ENCODE measurements around the gene MTSS2. TPM values are rescaled to one million over a fixed set of nuclear protein-coding genes. Genes with fewer than 3 reads are reported as not detected.

MTSS2 gene
- total RNA-seq, 2 donors from 2014 or later = 5.5 to 8.5 TPM

GRCh38 chr16:70723740-70724145, 37.9 kb upstream of the MTSS2 start:
- H3K36me3 Mint-ChIP-seq (ENCODE audit: insufficient read depth in 2 of 2) = no peaks in the 10 kb centered on the region
- H3K9me3 Mint-ChIP-seq = no peaks in the 10 kb centered on the region
- H3K27me3 Mint-ChIP-seq (ENCODE audit: low read depth) = no peaks in the 10 kb centered on the region
- DNase-seq (no peak), ATAC-seq (replicated peaks in 1 of 2) (no peak)
- H3K27ac Mint-ChIP-seq = no peak overlapping the region
- H3K4me3 Mint-ChIP-seq = no peak overlapping the region
- H3K4me1 Mint-ChIP-seq (ENCODE audit: low read depth) = peaks cover 15% of the 10 kb centered on the region

GRCh38 chr16:70721202-70721963, 35.5 kb upstream of the MTSS2 start:
- Mint-ChIP-seq H3K27me3 (ENCODE audit: low read depth) (no peaks in the 10 kb centered on the region), H3K9me3 (no peaks in the 10 kb centered on the region), H3K4me3 (no peak overlapping the region), H3K4me1 (ENCODE audit: low read depth) (peaks cover 22% of the 10 kb centered on the region), H3K27ac (no peak overlapping the region), H3K36me3 (ENCODE audit: insufficient read depth in 2 of 2) (no peaks in the 10 kb centered on the region)
- DNase-seq (no peak), ATAC-seq (replicated peaks in 1 of 2) (no peak)

GRCh38 chr16:70720425-70721201, 34.8 kb upstream of the MTSS2 start:
- Mint-ChIP-seq H3K4me1 (ENCODE audit: low read depth) (peaks cover 22% of the 10 kb centered on the region), H3K27ac (no peak overlapping the region)

GRCh38 chr16:70717065-70717464, 31.2 kb upstream of the MTSS2 start:
- Mint-ChIP-seq H3K9me3 (no peaks in the 10 kb centered on the region), H3K4me3 (no peak overlapping the region), H3K27me3 (ENCODE audit: low read depth) (no peaks in the 10 kb centered on the region), H3K27ac (no peak overlapping the region), H3K4me1 (ENCODE audit: low read depth) (peaks cover 22% of the 10 kb centered on the region), H3K36me3 (ENCODE audit: insufficient read depth in 2 of 2) (peaks cover 0 to 2% of the 10 kb centered on the region in 2 donors)
- no peak for DNase-seq
- no peak for ATAC-seq (replicated peaks in 1 of 2)

More at GRCh38 chr16:70720425-70721201, 34.8 kb upstream of the MTSS2 start:
- no peak for DNase-seq
- peak; percentile 51 to 62 for ATAC-seq (replicated peaks in 1 of 2)
- H3K27me3 Mint-ChIP-seq (ENCODE audit: low read depth) = no peaks in the 10 kb centered on the region
- no peaks in the 10 kb centered on the region for H3K9me3 Mint-ChIP-seq
- no peaks in the 10 kb centered on the region for H3K36me3 Mint-ChIP-seq (ENCODE audit: insufficient read depth in 2 of 2)
- H3K4me3 Mint-ChIP-seq = peak overlapping the region in 1 of 2 donors; percentile 4

DNA sequence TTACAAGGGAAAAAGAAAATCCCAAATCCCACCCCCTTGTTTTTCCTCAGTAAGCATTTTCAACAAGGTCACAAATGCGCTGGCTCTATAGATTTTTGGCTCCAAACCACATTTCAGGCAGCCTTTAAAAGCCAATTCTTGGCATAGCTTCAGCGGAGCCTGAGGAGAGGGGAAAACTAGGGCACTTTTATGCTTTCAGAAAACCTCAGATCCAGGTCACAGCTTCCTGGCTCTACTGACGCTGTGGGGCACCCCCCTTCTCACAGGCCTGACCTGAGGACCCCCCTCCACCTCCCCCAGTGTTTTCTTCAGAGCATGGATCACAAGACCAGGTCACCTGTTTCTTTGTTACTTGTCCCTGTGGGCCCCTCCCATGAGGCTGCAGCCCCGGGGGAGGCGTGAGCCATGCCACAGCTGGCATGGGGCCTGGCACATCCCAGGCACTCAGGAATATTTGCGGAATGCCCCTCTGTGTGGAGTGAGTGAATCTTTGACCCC, 30.1 kb upstream of the MTSS2 start:
- no peak overlapping the region for H3K27ac Mint-ChIP-seq
- H3K36me3 Mint-ChIP-seq (ENCODE audit: insufficient read depth in 2 of 2) = peaks cover 2% of the 10 kb centered on the region in 2 donors
- ATAC-seq (replicated peaks in 1 of 2) = no peak
- H3K27me3 Mint-ChIP-seq (ENCODE audit: low read depth) = no peaks in the 10 kb centered on the region
- H3K4me1 Mint-ChIP-seq (ENCODE audit: low read depth) = peaks cover 16% of the 10 kb centered on the region
- DNase-seq = no peak
- no peak overlapping the region for H3K4me3 Mint-ChIP-seq
- H3K9me3 Mint-ChIP-seq = no peaks in the 10 kb centered on the region

DNA sequence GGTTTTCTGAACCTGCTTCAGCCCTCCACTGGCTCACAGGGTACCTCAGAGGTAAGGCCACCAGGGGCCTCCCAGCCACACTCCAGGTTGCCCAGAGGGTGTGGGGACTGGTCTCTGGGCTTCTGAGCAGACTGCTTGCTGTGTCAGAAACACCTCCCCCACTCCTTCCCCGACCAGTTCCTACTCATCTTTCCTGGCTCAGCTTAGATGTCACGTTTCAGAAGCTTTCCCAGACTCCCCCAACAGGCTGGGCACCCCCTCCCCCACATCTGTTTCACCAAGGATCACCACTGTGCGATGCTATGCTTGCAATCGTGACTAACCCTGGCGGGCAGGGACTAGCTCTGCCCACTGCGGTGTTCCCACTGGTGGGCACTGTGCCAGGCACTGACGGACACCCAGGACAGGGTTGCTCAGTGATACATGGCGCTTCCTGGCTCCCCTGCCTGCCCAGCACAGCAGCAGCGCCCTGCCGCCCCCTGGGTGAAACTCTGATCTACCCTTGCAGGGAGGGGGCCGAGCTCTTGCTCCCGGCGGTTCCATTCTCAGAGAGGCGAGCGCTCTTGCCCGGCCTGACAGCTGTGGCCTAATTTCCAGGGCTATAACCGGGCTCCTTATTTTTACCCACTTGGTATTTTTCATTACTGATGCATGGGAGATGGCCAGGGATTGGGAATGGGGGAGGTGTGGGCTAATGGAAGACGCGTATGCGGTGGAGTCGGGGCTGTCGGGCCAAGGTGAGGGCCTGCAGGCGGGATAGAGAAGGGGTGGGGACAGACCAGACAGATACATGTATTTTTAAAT, 29.4 kb upstream of the MTSS2 start:
- H3K27ac Mint-ChIP-seq = no peak overlapping the region
- peaks cover 9% of the 10 kb centered on the region for H3K4me1 Mint-ChIP-seq (ENCODE audit: low read depth)
- no peak overlapping the region for H3K4me3 Mint-ChIP-seq
- H3K9me3 Mint-ChIP-seq = no peaks in the 10 kb centered on the region
- ATAC-seq (replicated peaks in 1 of 2) = no peak
- DNase-seq = no peak
- no peaks in the 10 kb centered on the region for H3K27me3 Mint-ChIP-seq (ENCODE audit: low read depth)
- H3K36me3 Mint-ChIP-seq (ENCODE audit: insufficient read depth in 2 of 2) = peaks cover 2% of the 10 kb centered on the region in 2 donors

DNA sequence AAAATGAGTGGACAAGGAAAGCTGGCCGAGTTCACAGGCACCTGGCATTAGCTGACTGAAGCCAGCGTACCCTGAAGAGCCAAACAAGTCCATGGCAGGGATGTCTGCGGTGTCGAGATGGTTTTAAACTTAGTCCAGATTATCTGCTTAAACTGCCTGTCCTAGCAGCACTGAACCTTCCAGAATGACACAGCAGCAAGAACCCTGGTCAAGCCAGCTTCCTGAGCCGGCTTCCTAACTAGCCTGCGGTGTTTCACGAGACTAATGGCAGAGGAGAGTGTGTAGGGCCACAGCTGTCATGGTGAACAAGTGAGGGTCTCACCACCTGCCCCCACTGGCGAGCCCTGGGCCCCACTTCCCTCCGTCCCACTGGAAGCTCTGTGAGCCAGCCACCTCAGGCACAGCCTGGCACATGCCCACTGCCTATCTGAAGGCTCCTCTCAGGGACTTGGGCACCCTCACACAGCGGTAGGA, 28.8 kb upstream of the MTSS2 start:
- ATAC-seq (replicated peaks in 1 of 2) = no peak
- Mint-ChIP-seq H3K27me3 (ENCODE audit: low read depth) (no peaks in the 10 kb centered on the region), H3K36me3 (ENCODE audit: insufficient read depth in 2 of 2) (peaks cover 2% of the 10 kb centered on the region in 2 donors), H3K27ac (no peak overlapping the region), H3K9me3 (no peaks in the 10 kb centered on the region), H3K4me1 (ENCODE audit: low read depth) (peaks cover 6% of the 10 kb centered on the region), H3K4me3 (no peak overlapping the region)
- DNase-seq = no peak

DNA sequence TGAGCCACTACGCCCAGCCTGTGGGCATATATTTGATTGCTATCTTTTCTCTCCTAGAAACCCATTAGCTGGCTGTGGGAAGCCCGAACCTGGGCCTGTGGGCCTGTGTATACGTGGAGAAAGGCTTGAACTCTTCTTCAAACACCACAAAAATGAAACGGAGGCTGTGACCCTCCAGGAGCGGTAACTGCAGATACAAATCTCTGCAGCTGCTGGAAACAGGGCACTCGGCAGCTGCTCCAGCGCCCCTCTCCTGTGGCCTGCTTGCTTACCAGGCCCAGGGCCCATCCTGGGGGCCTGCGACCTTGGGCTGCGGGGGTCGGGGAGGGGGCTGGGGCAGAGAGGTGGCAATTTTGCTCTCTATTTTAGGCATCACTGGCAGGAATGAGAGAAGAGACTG, 28.0 kb upstream of the MTSS2 start:
- Mint-ChIP-seq H3K27me3 (ENCODE audit: low read depth) (no peaks in the 10 kb centered on the region), H3K36me3 (ENCODE audit: insufficient read depth in 2 of 2) (peaks cover 2% of the 10 kb centered on the region in 2 donors), H3K4me3 (no peak overlapping the region), H3K9me3 (no peaks in the 10 kb centered on the region), H3K4me1 (ENCODE audit: low read depth) (peaks cover 6% of the 10 kb centered on the region), H3K27ac (no peak overlapping the region)
- ATAC-seq (replicated peaks in 1 of 2) = no peak
- no peak for DNase-seq

- H3K9me3 Mint-ChIP-seq = no peaks in the 10 kb centered on the region
- peaks cover 2% of the 10 kb centered on the region in 2 donors for H3K36me3 Mint-ChIP-seq (ENCODE audit: insufficient read depth in 2 of 2)
- H3K4me3 Mint-ChIP-seq = no peak overlapping the region
- H3K27me3 Mint-ChIP-seq (ENCODE audit: low read depth) = no peaks in the 10 kb centered on the region
- no peak overlapping the region for H3K27ac Mint-ChIP-seq
- H3K4me1 Mint-ChIP-seq (ENCODE audit: low read depth) = peaks cover 6% of the 10 kb centered on the region
- DNase-seq (no peak), ATAC-seq (replicated peaks in 1 of 2) (no peak)
Measured at GRCh38 chr16:70713342-70713741, 27.5 kb upstream of the MTSS2 start.

DNA sequence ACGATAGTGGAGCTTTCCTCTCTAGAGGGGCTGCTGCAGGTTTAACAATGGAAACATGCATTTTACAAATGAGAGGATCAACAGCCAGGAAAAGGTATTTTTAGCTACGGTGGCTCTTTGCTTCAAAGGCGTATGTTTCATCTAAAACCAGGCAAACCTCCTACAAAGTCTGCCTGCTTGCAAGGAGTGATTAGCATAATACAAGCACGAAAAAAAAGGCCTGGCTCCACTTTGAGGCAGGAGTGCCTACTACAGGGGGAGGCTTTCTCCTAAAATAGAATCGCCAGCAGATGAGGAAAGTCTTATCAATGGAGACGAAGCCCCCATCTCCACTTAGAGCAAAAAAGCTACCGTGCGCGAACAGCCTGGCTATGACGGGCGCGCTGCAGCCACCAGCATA, 27.1 kb upstream of the MTSS2 start:
- H3K4me1 Mint-ChIP-seq (ENCODE audit: low read depth) = peaks cover 5% of the 10 kb centered on the region
- no peak overlapping the region for H3K27ac Mint-ChIP-seq
- no peak overlapping the region for H3K4me3 Mint-ChIP-seq
- peaks cover 2% of the 10 kb centered on the region in 2 donors for H3K36me3 Mint-ChIP-seq (ENCODE audit: insufficient read depth in 2 of 2)
- H3K9me3 Mint-ChIP-seq = no peaks in the 10 kb centered on the region
- H3K27me3 Mint-ChIP-seq (ENCODE audit: low read depth) = no peaks in the 10 kb centered on the region
- DNase-seq (no peak), ATAC-seq (replicated peaks in 1 of 2) (no peak)

GRCh38 chr16:70712359-70712758, 26.5 kb upstream of the MTSS2 start:
- DNase-seq = no peak
- ATAC-seq (replicated peaks in 1 of 2) = no peak
- Mint-ChIP-seq H3K9me3 (no peaks in the 10 kb centered on the region), H3K27ac (no peak overlapping the region), H3K36me3 (ENCODE audit: insufficient read depth in 2 of 2) (peaks cover 2% of the 10 kb centered on the region in 2 donors), H3K27me3 (ENCODE audit: low read depth) (no peaks in the 10 kb centered on the region), H3K4me3 (no peak overlapping the region), H3K4me1 (ENCODE audit: low read depth) (no peaks in the 10 kb centered on the region)

GRCh38 chr16:70711211-70712031, 25.6 kb upstream of the MTSS2 start:
- peaks cover 2% of the 10 kb centered on the region in 2 donors for H3K36me3 Mint-ChIP-seq (ENCODE audit: insufficient read depth in 2 of 2)
- no peak overlapping the region for H3K27ac Mint-ChIP-seq
- no peaks in the 10 kb centered on the region for H3K27me3 Mint-ChIP-seq (ENCODE audit: low read depth)
- no peaks in the 10 kb centered on the region for H3K4me1 Mint-ChIP-seq (ENCODE audit: low read depth)
- H3K4me3 Mint-ChIP-seq = no peak overlapping the region
- DNase-seq (no peak), ATAC-seq (replicated peaks in 1 of 2) (no peak)
- H3K9me3 Mint-ChIP-seq = no peaks in the 10 kb centered on the region

All from activated T-cell treated with anti-CD3 and anti-CD28 coated beads, Interleukin-2, amount 50 U/mL, for 72 hours (primary cell).